HepG2 (cell line): ENCODE data around the gene GPC6. TPM values are rescaled to one million over a fixed set of nuclear protein-coding genes. Genes with fewer than 3 reads are reported as not detected.

Experiments used
- CREM ChIP-seq, 2 experiments: sonication (generic) in 1 of 2; formaldehyde crosslinking in 1 of 2; IDR thresholded peaks; 2 replicates each; pipeline versions ENCODE4 v1.4.0 to v1.6.1; 2016 to 2020; ENCODE audit warnings: antibody characterized with exemption in 1 of 2, mild to moderate bottlenecking in 1 of 2, missing genetic modification reagents in 1 of 2
- SMAD9 ChIP-seq: sonication (generic); formaldehyde crosslinking; IDR thresholded peaks from 2 replicates; pipeline ENCODE4 v1.5.1; 2020; ENCODE audit warnings: mild to moderate bottlenecking, missing genetic modification reagents
- ZKSCAN8 ChIP-seq: IDR thresholded peaks from 2 replicates; pipeline ENCODE4 v1.6.1; 2016; ENCODE audit warnings: borderline replicate concordance, missing genetic modification reagents, missing compliant biosample characterization
- polyA plus RNA-seq, 8 experiments: library from polyadenylated mRNA; depleted of rRNA in 3 of 8; stranded (reverse) in 7 of 8; unstranded in 1 of 8; fragments of >200 nt; fragmentation: Illumina TruSeq in 4 of 8; extraction: Trizol in 4 of 8; gene quantifications; 2 replicates each; pipeline versions ENCODE4 v1.2.1 to v1.2.3, GENCODE V29; 2011 to 2016; ENCODE audit warnings: low read depth in 4 of 8, missing spikeins in 1 of 8, mixed read lengths in 1 of 8; ENCODE audit not compliant: insufficient read depth in 1 of 8
- total RNA-seq, 5 experiments: library from RNA; depleted of rRNA; stranded (reverse); fragments of >200 nt; fragmentation: Illumina TruSeq; extraction: Trizol; gene quantifications; 2 replicates each; pipeline ENCODE4 v1.2.3, GENCODE V29; 2016; ENCODE audit warnings: low read depth in 1 of 5
- TF ChIP-seq, protein P1 (sequence below): sonication (generic); formaldehyde crosslinking; IDR thresholded peaks from 2 replicates; pipeline ENCODE4 v1.5.1; 2020; ENCODE audit warnings: missing genetic modification reagents, mild to moderate bottlenecking, borderline replicate concordance
- TF ChIP-seq, protein P2 (sequence below): sonication (generic); formaldehyde crosslinking; IDR thresholded peaks from 2 replicates; pipeline ENCODE4 v1.5.1; 2020; ENCODE audit warnings: mild to moderate bottlenecking, missing genetic modification reagents, moderate library complexity
- TF ChIP-seq, protein P3 (sequence below): sonication (generic); formaldehyde crosslinking; IDR thresholded peaks from 2 replicates; pipeline ENCODE4 v1.4.0; 2020; ENCODE audit warnings: mild to moderate bottlenecking, missing genetic modification reagents
- TF ChIP-seq, protein P4 (sequence below): sonication (generic); formaldehyde crosslinking; IDR thresholded peaks from 2 replicates; pipeline ENCODE4 v1.4.0; 2020; ENCODE audit warnings: low read depth, mild to moderate bottlenecking, missing genetic modification reagents

Gene GPC6
- total and polyA plus RNA-seq, 2 of the 13 experiments (the other 11 are each of a cell fraction or from before 2014, with no cell fraction given), result 24.5 to 33.9 TPM

DNA sequence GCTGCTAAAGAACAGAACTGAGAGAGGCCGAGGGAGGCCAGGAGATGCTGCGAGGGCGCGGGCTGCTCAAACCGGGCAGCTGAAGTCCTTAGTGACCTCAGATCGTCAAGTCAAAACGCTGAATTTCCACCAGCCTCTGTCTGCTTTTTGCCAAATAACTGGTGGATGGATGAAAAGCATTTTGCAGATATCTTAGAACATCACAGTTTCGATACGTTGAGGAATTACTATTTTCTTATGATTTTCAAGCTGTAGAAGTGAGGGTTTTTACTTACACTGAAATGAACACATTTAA, 2.0 kb downstream of the GPC6 start (continued):
- TF ChIP-seq, protein P1, sequence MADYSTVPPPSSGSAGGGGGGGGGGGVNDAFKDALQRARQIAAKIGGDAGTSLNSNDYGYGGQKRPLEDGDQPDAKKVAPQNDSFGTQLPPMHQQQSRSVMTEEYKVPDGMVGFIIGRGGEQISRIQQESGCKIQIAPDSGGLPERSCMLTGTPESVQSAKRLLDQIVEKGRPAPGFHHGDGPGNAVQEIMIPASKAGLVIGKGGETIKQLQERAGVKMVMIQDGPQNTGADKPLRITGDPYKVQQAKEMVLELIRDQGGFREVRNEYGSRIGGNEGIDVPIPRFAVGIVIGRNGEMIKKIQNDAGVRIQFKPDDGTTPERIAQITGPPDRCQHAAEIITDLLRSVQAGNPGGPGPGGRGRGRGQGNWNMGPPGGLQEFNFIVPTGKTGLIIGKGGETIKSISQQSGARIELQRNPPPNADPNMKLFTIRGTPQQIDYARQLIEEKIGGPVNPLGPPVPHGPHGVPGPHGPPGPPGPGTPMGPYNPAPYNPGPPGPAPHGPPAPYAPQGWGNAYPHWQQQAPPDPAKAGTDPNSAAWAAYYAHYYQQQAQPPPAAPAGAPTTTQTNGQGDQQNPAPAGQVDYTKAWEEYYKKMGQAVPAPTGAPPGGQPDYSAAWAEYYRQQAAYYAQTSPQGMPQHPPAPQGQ (CRISPR knock-in tag), result no peak
- TF ChIP-seq, protein P2, sequence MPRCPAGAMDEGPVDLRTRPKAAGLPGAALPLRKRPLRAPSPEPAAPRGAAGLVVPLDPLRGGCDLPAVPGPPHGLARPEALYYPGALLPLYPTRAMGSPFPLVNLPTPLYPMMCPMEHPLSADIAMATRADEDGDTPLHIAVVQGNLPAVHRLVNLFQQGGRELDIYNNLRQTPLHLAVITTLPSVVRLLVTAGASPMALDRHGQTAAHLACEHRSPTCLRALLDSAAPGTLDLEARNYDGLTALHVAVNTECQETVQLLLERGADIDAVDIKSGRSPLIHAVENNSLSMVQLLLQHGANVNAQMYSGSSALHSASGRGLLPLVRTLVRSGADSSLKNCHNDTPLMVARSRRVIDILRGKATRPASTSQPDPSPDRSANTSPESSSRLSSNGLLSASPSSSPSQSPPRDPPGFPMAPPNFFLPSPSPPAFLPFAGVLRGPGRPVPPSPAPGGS (CRISPR knock-in tag), result no peak
- TF ChIP-seq, protein P3, sequence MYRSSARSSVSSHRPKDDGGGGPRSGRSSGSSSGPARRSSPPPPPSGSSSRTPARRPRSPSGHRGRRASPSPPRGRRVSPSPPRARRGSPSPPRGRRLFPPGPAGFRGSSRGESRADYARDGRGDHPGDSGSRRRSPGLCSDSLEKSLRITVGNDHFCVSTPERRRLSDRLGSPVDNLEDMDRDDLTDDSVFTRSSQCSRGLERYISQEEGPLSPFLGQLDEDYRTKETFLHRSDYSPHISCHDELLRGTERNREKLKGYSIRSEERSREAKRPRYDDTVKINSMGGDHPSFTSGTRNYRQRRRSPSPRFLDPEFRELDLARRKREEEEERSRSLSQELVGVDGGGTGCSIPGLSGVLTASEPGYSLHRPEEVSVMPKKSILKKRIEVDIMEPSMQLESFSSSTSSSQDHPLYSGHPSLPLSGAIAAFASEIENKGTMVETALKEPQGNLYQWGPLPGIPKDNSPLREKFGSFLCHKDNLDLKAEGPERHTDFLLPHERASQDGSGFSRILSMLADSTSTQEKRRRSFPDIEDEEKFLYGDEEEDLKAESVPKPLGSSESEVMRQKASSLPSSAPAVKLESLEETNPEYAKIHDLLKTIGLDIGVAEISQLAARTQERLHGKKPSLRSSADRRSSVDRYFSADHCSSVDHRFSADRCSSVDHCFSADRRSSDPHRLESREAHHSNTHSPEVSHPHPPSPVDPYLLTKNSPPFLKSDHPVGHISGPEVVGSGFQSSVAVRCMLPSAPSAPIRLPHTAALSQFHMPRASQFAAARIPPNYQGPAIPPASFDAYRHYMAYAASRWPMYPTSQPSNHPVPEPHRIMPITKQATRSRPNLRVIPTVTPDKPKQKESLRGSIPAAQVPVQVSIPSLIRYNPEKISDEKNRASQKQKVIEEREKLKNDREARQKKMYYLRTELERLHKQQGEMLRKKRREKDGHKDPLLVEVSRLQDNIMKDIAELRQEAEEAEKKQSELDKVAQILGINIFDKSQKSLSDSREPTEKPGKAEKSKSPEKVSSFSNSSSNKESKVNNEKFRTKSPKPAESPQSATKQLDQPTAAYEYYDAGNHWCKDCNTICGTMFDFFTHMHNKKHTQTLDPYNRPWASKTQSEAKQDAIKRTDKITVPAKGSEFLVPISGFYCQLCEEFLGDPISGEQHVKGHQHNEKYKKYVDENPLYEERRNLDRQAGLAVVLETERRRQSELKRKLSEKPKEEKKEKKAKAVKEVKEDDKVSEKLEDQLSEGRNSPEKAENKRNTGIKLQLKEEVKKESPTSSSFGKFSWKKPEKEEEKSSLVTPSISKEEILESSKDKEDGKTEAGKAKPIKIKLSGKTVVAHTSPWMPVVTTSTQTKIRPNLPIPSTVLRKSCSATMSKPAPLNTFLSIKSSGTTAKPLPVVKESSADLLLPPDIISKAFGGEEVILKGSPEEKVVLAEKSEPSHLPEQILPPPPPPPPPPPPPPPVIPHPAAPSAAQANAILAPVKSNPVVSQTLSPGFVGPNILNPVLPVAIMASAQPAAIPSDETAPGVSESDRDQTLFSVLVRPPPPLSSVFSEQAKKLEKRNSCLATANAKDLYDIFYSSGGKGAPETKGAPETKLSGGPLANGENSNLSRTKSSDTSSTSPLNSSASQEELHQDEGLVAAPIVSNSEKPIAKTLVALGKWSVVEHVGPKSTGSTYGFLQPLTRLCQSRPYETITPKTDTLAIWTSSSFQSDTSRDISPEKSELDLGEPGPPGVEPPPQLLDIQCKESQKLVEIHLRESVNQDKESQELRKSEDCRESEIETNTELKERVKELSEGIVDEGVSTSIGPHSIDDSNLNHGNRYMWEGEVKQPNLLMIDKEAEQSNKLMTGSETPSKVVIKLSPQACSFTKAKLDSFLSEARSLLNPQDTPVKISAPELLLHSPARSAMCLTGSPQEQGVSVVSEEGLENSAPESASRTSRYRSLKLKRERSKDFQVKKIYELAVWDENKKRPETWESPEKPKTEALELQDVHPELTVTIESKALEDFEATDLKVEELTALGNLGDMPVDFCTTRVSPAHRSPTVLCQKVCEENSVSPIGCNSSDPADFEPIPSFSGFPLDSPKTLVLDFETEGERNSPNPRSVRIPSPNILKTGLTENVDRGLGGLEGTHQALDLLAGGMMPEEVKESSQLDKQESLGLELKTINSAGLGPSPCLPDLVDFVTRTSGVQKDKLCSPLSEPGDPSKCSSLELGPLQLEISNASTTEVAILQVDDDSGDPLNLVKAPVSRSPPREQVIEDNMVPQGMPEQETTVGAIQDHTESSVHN (CRISPR knock-in tag), result no peak
- TF ChIP-seq, protein P4, sequence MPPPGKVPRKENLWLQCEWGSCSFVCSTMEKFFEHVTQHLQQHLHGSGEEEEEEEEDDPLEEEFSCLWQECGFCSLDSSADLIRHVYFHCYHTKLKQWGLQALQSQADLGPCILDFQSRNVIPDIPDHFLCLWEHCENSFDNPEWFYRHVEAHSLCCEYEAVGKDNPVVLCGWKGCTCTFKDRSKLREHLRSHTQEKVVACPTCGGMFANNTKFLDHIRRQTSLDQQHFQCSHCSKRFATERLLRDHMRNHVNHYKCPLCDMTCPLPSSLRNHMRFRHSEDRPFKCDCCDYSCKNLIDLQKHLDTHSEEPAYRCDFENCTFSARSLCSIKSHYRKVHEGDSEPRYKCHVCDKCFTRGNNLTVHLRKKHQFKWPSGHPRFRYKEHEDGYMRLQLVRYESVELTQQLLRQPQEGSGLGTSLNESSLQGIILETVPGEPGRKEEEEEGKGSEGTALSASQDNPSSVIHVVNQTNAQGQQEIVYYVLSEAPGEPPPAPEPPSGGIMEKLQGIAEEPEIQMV, result no peak
- TF ChIP-seq ZKSCAN8 (CRISPR knock-in tag) (0 out of 2 replicates have a peak, but pooled peaks have one; percentile 10), CREM (IDR thresholded peaks at IDR 0.05) (0 out of 2 replicates have a peak, but pooled peaks have one; percentile 3), CREM (CRISPR knock-in tag; IDR thresholded peaks at IDR 0.05) (no peak), SMAD9 (CRISPR knock-in tag) (no peak)
- TF ChIP-seq, all 625 proteins: peak for 10
